Measurements from ENCODE around the gene WDR6.
A peak's percentile ranks its signal among the peaks of the same experiment; 100 is the strongest.

The WDR6 gene

DNA sequence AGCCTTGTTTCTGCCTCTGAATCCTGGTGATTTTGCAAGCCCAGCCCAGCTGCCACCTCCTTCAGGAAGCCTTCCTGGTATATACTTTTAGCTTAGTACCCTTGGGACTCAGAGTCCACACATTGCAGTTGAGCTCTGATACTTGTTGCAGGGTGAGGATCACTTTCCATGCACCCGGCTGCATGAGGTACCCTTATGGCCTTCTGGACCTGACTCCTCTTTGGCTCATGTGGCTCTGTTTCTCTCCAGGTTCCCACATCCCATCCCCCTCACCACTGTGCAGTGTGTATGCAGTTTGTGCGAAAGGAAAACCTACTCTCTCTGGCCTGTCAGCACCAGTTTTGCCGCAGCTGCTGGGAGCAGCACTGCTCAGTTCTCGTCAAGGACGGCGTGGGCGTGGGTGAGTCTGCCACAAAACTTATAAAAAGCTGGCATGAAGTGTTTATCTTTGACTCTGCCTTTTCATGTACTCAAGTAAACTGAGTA is 40.3 kb upstream of the WDR6 start:
- 99% methylated on average over 5 of the region's 7 CpGs for WGBS (ENCODE audit: insufficient coverage)
- Histone ChIP-seq H3K4me3 (ENCODE audit: control insufficient read depth in 1 of 7, extremely low read depth in 1 of 7, insufficient read depth in 4 of 7, low read depth in 2 of 7, low read length in 6 of 7) (no peak overlapping the region), H3K36me3 (ENCODE audit: control insufficient read depth in 4 of 4, insufficient read depth in 4 of 4, low read length in 3 of 4) (peaks cover 23 to 69% (median 44%) of the 10 kb centered on the region in 4 experiments), H3K9me3 (ENCODE audit: control extremely low read depth in 1 of 5, control insufficient read depth in 4 of 5, insufficient read depth in 2 of 5, low read depth in 1 of 5, low read length in 4 of 5) (no peaks in the 10 kb centered on the region), H3K27ac (ENCODE audit: insufficient read depth in 1 of 2, low read depth in 1 of 2, low read length in 2 of 2, poor library complexity in 1 of 2, severe bottlenecking in 2 of 2) (no peak overlapping the region), H3K4me1 (ENCODE audit: control extremely low read depth in 1 of 4, control insufficient read depth in 4 of 4, insufficient read depth in 4 of 4, low read length in 3 of 4) (no peaks in the 10 kb centered on the region), H3K27me3 (replicated peaks in 2 of 5; ENCODE audit: control insufficient read depth in 4 of 5, insufficient read depth in 5 of 5, low read length in 4 of 5) (no peaks in the 10 kb centered on the region)
- DNase-seq = no peak
- ChIA-PET CTCF (interaction anchor here (1.5 kb wide), 1 partner anchor 20 kb away, joined by 3 read pairs; no protein-coding TSS in a partner anchor), POLR2A (interaction anchor here (0.6 kb wide), 1 partner anchor 10 kb away, joined by 4 read pairs; no protein-coding TSS in a partner anchor)

DNA sequence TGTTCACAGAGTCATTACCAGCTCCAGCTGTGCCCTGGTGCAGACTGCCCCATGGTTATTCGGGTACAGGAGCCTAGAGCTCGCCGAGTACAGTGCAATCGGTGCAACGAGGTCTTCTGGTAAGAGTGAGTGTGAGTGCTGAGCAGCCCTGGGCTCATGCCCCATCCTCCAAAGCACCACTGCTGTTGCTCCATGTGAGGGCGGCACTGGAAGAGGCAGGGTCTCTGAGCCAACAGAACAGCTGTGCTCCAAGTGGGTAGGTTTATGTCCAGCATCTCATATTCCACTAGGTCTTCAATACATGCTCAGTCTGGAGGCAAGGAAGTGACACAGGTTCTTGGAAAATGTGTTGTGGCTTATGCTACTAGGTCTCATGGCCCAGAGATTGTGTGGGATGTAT is 36.6 kb upstream of the WDR6 start:
- 100% methylated on average over 4 of the region's 6 CpGs for WGBS (ENCODE audit: insufficient coverage)
- H3K27me3 ChIP-seq (replicated peaks in 2 of 5; ENCODE audit: control insufficient read depth in 4 of 5, insufficient read depth in 5 of 5, low read length in 4 of 5) = no peaks in the 10 kb centered on the region
- H3K9me3 ChIP-seq (ENCODE audit: control extremely low read depth in 1 of 5, control insufficient read depth in 4 of 5, insufficient read depth in 2 of 5, low read depth in 1 of 5, low read length in 4 of 5) = no peaks in the 10 kb centered on the region
- no peak overlapping the region for H3K27ac ChIP-seq (ENCODE audit: insufficient read depth in 1 of 2, low read depth in 1 of 2, low read length in 2 of 2, poor library complexity in 1 of 2, severe bottlenecking in 2 of 2)
- no peak for DNase-seq
- H3K4me1 ChIP-seq (ENCODE audit: control extremely low read depth in 1 of 4, control insufficient read depth in 4 of 4, insufficient read depth in 4 of 4, low read length in 3 of 4) = no peaks in the 10 kb centered on the region
- peaks cover 33 to 83% (median 61%) of the 10 kb centered on the region in 4 experiments for H3K36me3 ChIP-seq (ENCODE audit: control insufficient read depth in 4 of 4, insufficient read depth in 4 of 4, low read length in 3 of 4)
- ChIA-PET CTCF (interaction anchor here (1.1 to 1.6 kb wide), 6 partner anchors 9 to 44 kb away, joined by 3 to 5 read pairs (median 4); no protein-coding TSS in a partner anchor), POLR2A (no interaction called here)
- no peak overlapping the region for H3K4me3 ChIP-seq (ENCODE audit: control insufficient read depth in 1 of 7, extremely low read depth in 1 of 7, insufficient read depth in 4 of 7, low read depth in 2 of 7, low read length in 6 of 7)

DNA sequence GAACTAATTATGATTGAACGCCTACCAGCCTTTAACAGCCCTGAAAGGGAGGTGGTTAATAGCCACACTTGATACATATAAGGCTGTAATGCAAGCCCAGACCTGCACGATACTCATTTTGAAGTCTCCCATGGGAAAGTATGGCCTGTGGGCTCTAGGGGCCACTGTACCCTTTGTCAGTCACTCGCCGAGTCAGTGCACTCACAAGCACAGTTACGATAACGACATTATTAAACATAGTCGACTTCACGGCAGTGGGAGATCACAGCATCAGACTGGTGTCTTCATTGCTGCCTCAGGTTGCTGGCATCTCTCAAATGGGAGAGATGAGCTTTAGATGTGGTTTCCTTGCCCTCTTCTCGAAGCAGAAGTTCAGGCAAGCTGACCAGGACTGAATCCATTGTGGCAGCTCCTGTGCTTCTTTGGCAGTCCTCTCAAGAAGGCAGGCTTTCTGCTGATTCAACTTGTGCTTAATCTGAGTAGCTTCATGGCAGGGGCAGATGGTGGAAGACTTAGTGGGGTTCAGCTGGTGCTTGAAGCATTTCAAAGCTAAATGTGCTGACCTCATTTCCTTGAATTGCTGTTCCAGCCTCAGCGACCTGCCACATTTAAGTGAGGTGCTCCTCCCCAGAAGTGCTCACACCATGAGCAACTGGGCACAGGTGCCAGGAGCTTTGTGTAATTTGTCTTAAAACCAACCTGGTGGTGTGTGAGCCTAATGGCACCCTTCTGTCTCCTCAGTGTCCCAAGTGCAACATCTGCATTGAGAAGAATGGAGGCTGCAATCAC is 32.9 kb upstream of the WDR6 start:
- Histone ChIP-seq H3K27me3 (replicated peaks in 2 of 5; ENCODE audit: control insufficient read depth in 4 of 5, insufficient read depth in 5 of 5, low read length in 4 of 5) (no peaks in the 10 kb centered on the region), H3K9me3 (ENCODE audit: control extremely low read depth in 1 of 5, control insufficient read depth in 4 of 5, insufficient read depth in 2 of 5, low read depth in 1 of 5, low read length in 4 of 5) (no peaks in the 10 kb centered on the region), H3K4me3 (ENCODE audit: control insufficient read depth in 1 of 7, extremely low read depth in 1 of 7, insufficient read depth in 4 of 7, low read depth in 2 of 7, low read length in 6 of 7) (no peak overlapping the region), H3K4me1 (ENCODE audit: control extremely low read depth in 1 of 4, control insufficient read depth in 4 of 4, insufficient read depth in 4 of 4, low read length in 3 of 4) (no peaks in the 10 kb centered on the region), H3K27ac (ENCODE audit: insufficient read depth in 1 of 2, low read depth in 1 of 2, low read length in 2 of 2, poor library complexity in 1 of 2, severe bottlenecking in 2 of 2) (peak overlapping the region in 1 of 2 experiments; percentile 30), H3K36me3 (ENCODE audit: control insufficient read depth in 4 of 4, insufficient read depth in 4 of 4, low read length in 3 of 4) (peaks cover 36 to 83% (median 66%) of the 10 kb centered on the region in 4 experiments)
- 84% methylated on average over 10 of the region's 10 CpGs for WGBS (ENCODE audit: insufficient coverage)
- CTCF ChIA-PET = interaction anchor here (0.7 to 2.6 kb wide), 8 partner anchors 9 to 221 kb away, joined by 3 to 10 read pairs (median 3); no protein-coding TSS in a partner anchor
- no peak for DNase-seq
- POLR2A ChIA-PET = no interaction called here

DNA sequence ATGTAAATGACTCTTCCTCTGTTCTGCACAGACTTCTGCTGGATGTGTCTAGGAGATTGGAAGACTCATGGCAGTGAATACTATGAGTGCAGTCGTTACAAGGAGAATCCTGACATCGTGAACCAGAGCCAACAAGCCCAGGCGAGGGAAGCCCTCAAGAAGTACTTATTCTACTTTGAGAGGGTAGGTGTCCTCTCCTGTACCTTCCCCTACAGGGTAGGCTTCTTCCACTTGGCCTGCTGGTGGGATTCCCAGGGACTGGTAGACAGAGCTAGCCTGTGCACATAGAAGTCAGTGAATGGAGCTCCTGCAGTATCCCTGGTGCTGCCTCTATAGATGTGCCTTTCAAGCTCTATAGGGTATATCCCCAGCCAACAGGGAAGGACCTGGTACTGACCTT is 27.7 kb upstream of the WDR6 start:
- Histone ChIP-seq H3K36me3 (ENCODE audit: control insufficient read depth in 4 of 4, insufficient read depth in 4 of 4, low read length in 3 of 4) (peaks cover 22 to 86% (median 64%) of the 10 kb centered on the region in 4 experiments), H3K4me1 (ENCODE audit: control extremely low read depth in 1 of 4, control insufficient read depth in 4 of 4, insufficient read depth in 4 of 4, low read length in 3 of 4) (peaks cover 0 to 8% (median 0%) of the 10 kb centered on the region in 4 experiments), H3K9me3 (ENCODE audit: control extremely low read depth in 1 of 5, control insufficient read depth in 4 of 5, insufficient read depth in 2 of 5, low read depth in 1 of 5, low read length in 4 of 5) (no peaks in the 10 kb centered on the region), H3K27me3 (replicated peaks in 2 of 5; ENCODE audit: control insufficient read depth in 4 of 5, insufficient read depth in 5 of 5, low read length in 4 of 5) (no peaks in the 10 kb centered on the region), H3K27ac (ENCODE audit: insufficient read depth in 1 of 2, low read depth in 1 of 2, low read length in 2 of 2, poor library complexity in 1 of 2, severe bottlenecking in 2 of 2) (no peak overlapping the region), H3K4me3 (ENCODE audit: control insufficient read depth in 1 of 7, extremely low read depth in 1 of 7, insufficient read depth in 4 of 7, low read depth in 2 of 7, low read length in 6 of 7) (no peak overlapping the region)
- DNase-seq = no peak
- POLR2A ChIA-PET = no interaction called here
- CTCF ChIA-PET = interaction anchor here (0.6 to 1.6 kb wide), 2 partner anchors 9 to 484 kb away, joined by 4 read pairs; no protein-coding TSS in a partner anchor
- 100% methylated on average over 1 of the region's 3 CpGs for WGBS (ENCODE audit: insufficient coverage)

GRCh38 chr3:48980295-48980694 is 26.9 kb upstream of the WDR6 start:
- Histone ChIP-seq H3K27ac (ENCODE audit: insufficient read depth in 1 of 2, low read depth in 1 of 2, low read length in 2 of 2, poor library complexity in 1 of 2, severe bottlenecking in 2 of 2) (no peak overlapping the region), H3K4me1 (ENCODE audit: control extremely low read depth in 1 of 4, control insufficient read depth in 4 of 4, insufficient read depth in 4 of 4, low read length in 3 of 4) (peaks cover 0 to 12% (median 0%) of the 10 kb centered on the region in 4 experiments), H3K9me3 (ENCODE audit: control extremely low read depth in 1 of 5, control insufficient read depth in 4 of 5, insufficient read depth in 2 of 5, low read depth in 1 of 5, low read length in 4 of 5) (no peaks in the 10 kb centered on the region), H3K27me3 (replicated peaks in 2 of 5; ENCODE audit: control insufficient read depth in 4 of 5, insufficient read depth in 5 of 5, low read length in 4 of 5) (no peaks in the 10 kb centered on the region), H3K36me3 (ENCODE audit: control insufficient read depth in 4 of 4, insufficient read depth in 4 of 4, low read length in 3 of 4) (peaks cover 19 to 85% (median 60%) of the 10 kb centered on the region in 4 experiments), H3K4me3 (ENCODE audit: control insufficient read depth in 1 of 7, extremely low read depth in 1 of 7, insufficient read depth in 4 of 7, low read depth in 2 of 7, low read length in 6 of 7) (no peak overlapping the region)
- DNase-seq = no peak
- WGBS (ENCODE audit: insufficient coverage) = 100% methylated on average over 2 of the region's 4 CpGs
- POLR2A ChIA-PET = no interaction called here
- CTCF ChIA-PET = interaction anchor here (1.6 kb wide), 1 partner anchor 10 kb away, joined by 4 read pairs; no protein-coding TSS in a partner anchor

- ChIA-PET POLR2A (interaction anchor here (0.5 kb wide), 1 partner anchor 836 kb away, joined by 5 read pairs; no protein-coding TSS in a partner anchor), CTCF (interaction anchor here (1.1 to 1.5 kb wide), 5 partner anchors 9 to 32 kb away, joined by 3 to 4 read pairs (median 3); partner anchors contain the start of gene WDR6)
- H3K36me3 ChIP-seq (ENCODE audit: control insufficient read depth in 4 of 4, insufficient read depth in 4 of 4, low read length in 3 of 4) = peaks cover 17 to 81% (median 58%) of the 10 kb centered on the region in 4 experiments
- H3K4me1 ChIP-seq (ENCODE audit: control extremely low read depth in 1 of 4, control insufficient read depth in 4 of 4, insufficient read depth in 4 of 4, low read length in 3 of 4) = peaks cover 0 to 12% (median 0%) of the 10 kb centered on the region in 4 experiments
- H3K27ac ChIP-seq (ENCODE audit: insufficient read depth in 1 of 2, low read depth in 1 of 2, low read length in 2 of 2, poor library complexity in 1 of 2, severe bottlenecking in 2 of 2) = no peak overlapping the region
- H3K4me3 ChIP-seq (ENCODE audit: control insufficient read depth in 1 of 7, extremely low read depth in 1 of 7, insufficient read depth in 4 of 7, low read depth in 2 of 7, low read length in 6 of 7) = no peak overlapping the region
- DNase-seq = no peak
- no peaks in the 10 kb centered on the region for H3K9me3 ChIP-seq (ENCODE audit: control extremely low read depth in 1 of 5, control insufficient read depth in 4 of 5, insufficient read depth in 2 of 5, low read depth in 1 of 5, low read length in 4 of 5)
- no peaks in the 10 kb centered on the region for H3K27me3 ChIP-seq (replicated peaks in 2 of 5; ENCODE audit: control insufficient read depth in 4 of 5, insufficient read depth in 5 of 5, low read length in 4 of 5)
Observed at GRCh38 chr3:48982016-48982415, 25.2 kb upstream of the WDR6 start.

GRCh38 chr3:48982686-48983085 is 24.5 kb upstream of the WDR6 start:
- Histone ChIP-seq H3K36me3 (ENCODE audit: control insufficient read depth in 4 of 4, insufficient read depth in 4 of 4, low read length in 3 of 4) (peaks cover 17 to 76% (median 53%) of the 10 kb centered on the region in 4 experiments), H3K27me3 (replicated peaks in 2 of 5; ENCODE audit: control insufficient read depth in 4 of 5, insufficient read depth in 5 of 5, low read length in 4 of 5) (no peaks in the 10 kb centered on the region), H3K4me1 (ENCODE audit: control extremely low read depth in 1 of 4, control insufficient read depth in 4 of 4, insufficient read depth in 4 of 4, low read length in 3 of 4) (peaks cover 0 to 12% (median 0%) of the 10 kb centered on the region in 4 experiments), H3K27ac (ENCODE audit: insufficient read depth in 1 of 2, low read depth in 1 of 2, low read length in 2 of 2, poor library complexity in 1 of 2, severe bottlenecking in 2 of 2) (no peak overlapping the region), H3K4me3 (ENCODE audit: control insufficient read depth in 1 of 7, extremely low read depth in 1 of 7, insufficient read depth in 4 of 7, low read depth in 2 of 7, low read length in 6 of 7) (no peak overlapping the region), H3K9me3 (ENCODE audit: control extremely low read depth in 1 of 5, control insufficient read depth in 4 of 5, insufficient read depth in 2 of 5, low read depth in 1 of 5, low read length in 4 of 5) (no peaks in the 10 kb centered on the region)
- DNase-seq = no peak
- CTCF ChIA-PET = interaction anchor here (1.1 to 1.5 kb wide), 3 partner anchors 8 to 31 kb away, joined by 3 to 4 read pairs (median 3); no protein-coding TSS in a partner anchor
- 93% methylated on average over 4 of the region's 5 CpGs for WGBS (ENCODE audit: insufficient coverage)
- POLR2A ChIA-PET = no interaction called here

Measured in common myeloid progenitor, CD34-positive (primary cell).